Neural progenitor cell (in vitro differentiated cells): ENCODE measurements around the gene PLAAT5.

Experiments used
- EZH2 ChIP-seq: fragments of 200-600 bp; sonication (generic); IDR thresholded peaks from 2 replicates; pipeline ENCODE4 v1.6.1; 2017; ENCODE audit warnings: antibody characterized with exemption, mild to moderate bottlenecking, moderate library complexity
- EZH2phosphoT487 ChIP-seq: fragments of 200-600 bp; sonication (generic); IDR thresholded peaks from 2 replicates; pipeline ENCODE4 v1.6.1; 2017; ENCODE audit warnings: antibody characterized with exemption
- TF ChIP-seq, protein P1 (sequence below): fragments of 200-600 bp; sonication (generic); IDR thresholded peaks from 2 replicates; pipeline ENCODE4 v1.5.1; 2017; ENCODE audit warnings: antibody characterized with exemption, mild to moderate bottlenecking

DNA sequence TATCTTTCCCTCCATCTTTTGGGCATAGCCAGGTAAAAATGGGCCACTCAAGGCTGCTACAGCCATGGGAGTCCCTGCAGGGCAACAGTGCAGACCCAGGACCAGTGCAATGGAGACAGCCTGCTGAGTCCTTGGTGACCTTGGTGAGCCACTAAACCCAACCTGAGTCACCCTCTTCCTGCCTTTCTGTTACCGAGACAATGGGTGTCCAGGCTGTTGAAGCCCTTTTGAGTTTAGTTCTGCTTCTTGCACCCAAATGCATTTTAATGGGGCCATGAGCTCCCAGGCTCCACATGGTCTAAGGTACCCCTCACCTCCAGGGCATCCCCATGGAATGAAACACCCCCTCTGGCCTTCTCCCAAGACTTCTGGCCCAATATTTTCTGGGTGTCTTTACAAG lies 44.8 kb upstream of the PLAAT5 start:
- TF ChIP-seq, protein P1, sequence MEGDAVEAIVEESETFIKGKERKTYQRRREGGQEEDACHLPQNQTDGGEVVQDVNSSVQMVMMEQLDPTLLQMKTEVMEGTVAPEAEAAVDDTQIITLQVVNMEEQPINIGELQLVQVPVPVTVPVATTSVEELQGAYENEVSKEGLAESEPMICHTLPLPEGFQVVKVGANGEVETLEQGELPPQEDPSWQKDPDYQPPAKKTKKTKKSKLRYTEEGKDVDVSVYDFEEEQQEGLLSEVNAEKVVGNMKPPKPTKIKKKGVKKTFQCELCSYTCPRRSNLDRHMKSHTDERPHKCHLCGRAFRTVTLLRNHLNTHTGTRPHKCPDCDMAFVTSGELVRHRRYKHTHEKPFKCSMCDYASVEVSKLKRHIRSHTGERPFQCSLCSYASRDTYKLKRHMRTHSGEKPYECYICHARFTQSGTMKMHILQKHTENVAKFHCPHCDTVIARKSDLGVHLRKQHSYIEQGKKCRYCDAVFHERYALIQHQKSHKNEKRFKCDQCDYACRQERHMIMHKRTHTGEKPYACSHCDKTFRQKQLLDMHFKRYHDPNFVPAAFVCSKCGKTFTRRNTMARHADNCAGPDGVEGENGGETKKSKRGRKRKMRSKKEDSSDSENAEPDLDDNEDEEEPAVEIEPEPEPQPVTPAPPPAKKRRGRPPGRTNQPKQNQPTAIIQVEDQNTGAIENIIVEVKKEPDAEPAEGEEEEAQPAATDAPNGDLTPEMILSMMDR, result no peak
- TF ChIP-seq EZH2phosphoT487, result no peak
- TF ChIP-seq EZH2, result no peak
